ENCODE data around the gene TDRD12. TPM values are rescaled to one million over a fixed set of nuclear protein-coding genes. Genes with fewer than 3 reads are reported as not detected.
"Not testable (repeated sequence)": the region's sequence is repeated elsewhere in the genome, so short reads cannot be mapped to it uniquely, and the experiment has no call there.

TDRD12 gene
- total RNA-seq, 3 donors from 2014 or later (not counting 1 experiment from before 2014, with no cell fraction given), result 0.13 to 0.45 TPM; not detected in 1

- Histone ChIP-seq H3K9me3 (ENCODE audit: control insufficient read depth, insufficient read depth, low read length) (peaks cover 4% of the 10 kb centered on the region), H3K4me3 (ENCODE audit: low read length) (no peak overlapping the region), H3K27me3 (ENCODE audit: control insufficient read depth, insufficient read depth, low read length) (no peaks in the 10 kb centered on the region), H3K27ac (ENCODE audit: low read length) (no peak overlapping the region), H3K4me1 (ENCODE audit: control insufficient read depth, insufficient read depth, low read length) (no peaks in the 10 kb centered on the region), H3K36me3 (ENCODE audit: control insufficient read depth, insufficient read depth, low read length) (no peaks in the 10 kb centered on the region)
- peaks cover 12% of the 10 kb centered on the region for H3K36me3 Mint-ChIP-seq
- ATAC-seq (no peak), DNase-seq (no peak)
- 53% methylated on average over 3 of the region's 7 CpGs for WGBS (ENCODE audit: insufficient coverage)
- H3K27ac Mint-ChIP-seq, result no peak overlapping the region
- peaks cover 5 to 13% of the 10 kb centered on the region in 2 donors for H3K9me3 Mint-ChIP-seq
- intact Hi-C loops (cut with micrococcal nuclease), result no loop called here
- no peak overlapping the region for H3K4me3 Mint-ChIP-seq
- H3K27me3 Mint-ChIP-seq (ENCODE audit: low read depth in 2 of 2), result peaks cover 0 to 2% of the 10 kb centered on the region in 2 donors
- TF ChIP-seq CTCF (IDR thresholded peaks at IDR 0.05), result no peak
- no peaks in the 10 kb centered on the region for H3K4me1 Mint-ChIP-seq
Measured at GRCh38 chr19:32837531-32837930, 118.0 kb downstream of the TDRD12 start.

- Mint-ChIP-seq H3K9me3 (peaks cover 5 to 13% of the 10 kb centered on the region in 2 donors), H3K27ac (no peak overlapping the region), H3K4me1 (no peaks in the 10 kb centered on the region), H3K27me3 (ENCODE audit: low read depth in 2 of 2) (peaks cover 0 to 2% of the 10 kb centered on the region in 2 donors), H3K36me3 (peaks cover 12% of the 10 kb centered on the region), H3K4me3 (no peak overlapping the region)
- WGBS (ENCODE audit: insufficient coverage), result 86% methylated on average over 8 of the region's 8 CpGs
- no peak for TF ChIP-seq CTCF (IDR thresholded peaks at IDR 0.05)
- no peak overlapping the region for H3K27ac ChIP-seq (ENCODE audit: low read length)
- no peak overlapping the region for H3K4me3 ChIP-seq (ENCODE audit: low read length)
- no peak for ATAC-seq
- H3K36me3 ChIP-seq (ENCODE audit: control insufficient read depth, insufficient read depth, low read length), result no peaks in the 10 kb centered on the region
- H3K27me3 ChIP-seq (ENCODE audit: control insufficient read depth, insufficient read depth, low read length), result no peaks in the 10 kb centered on the region
- H3K9me3 ChIP-seq (ENCODE audit: control insufficient read depth, insufficient read depth, low read length), result peaks cover 4% of the 10 kb centered on the region
- no peaks in the 10 kb centered on the region for H3K4me1 ChIP-seq (ENCODE audit: control insufficient read depth, insufficient read depth, low read length)
- DNase-seq, result no peak
- intact Hi-C loops (cut with micrococcal nuclease), result no loop called here
Measured at GRCh38 chr19:32842061-32842460, 122.5 kb downstream of the TDRD12 start.

- TF ChIP-seq CTCF (IDR thresholded peaks at IDR 0.05), result no peak
Measured at GRCh38 chr19:32843716-32844245, 124.2 kb downstream of the TDRD12 start.

GRCh38 chr19:32848035-32848434 is 128.5 kb downstream of the TDRD12 start:
- H3K4me1 Mint-ChIP-seq; H3K27me3 Mint-ChIP-seq (ENCODE audit: low read depth in 2 of 2); H3K36me3 ChIP-seq (ENCODE audit: control insufficient read depth, insufficient read depth, low read length); H3K9me3 ChIP-seq (ENCODE audit: control insufficient read depth, insufficient read depth, low read length); ATAC-seq; H3K27ac ChIP-seq (ENCODE audit: low read length); intact Hi-C loops (cut with micrococcal nuclease); H3K36me3 Mint-ChIP-seq; H3K9me3 Mint-ChIP-seq; H3K4me3 ChIP-seq (ENCODE audit: low read length); DNase-seq; H3K4me3 Mint-ChIP-seq; H3K27ac Mint-ChIP-seq; H3K4me1 ChIP-seq (ENCODE audit: control insufficient read depth, insufficient read depth, low read length); H3K27me3 ChIP-seq (ENCODE audit: control insufficient read depth, insufficient read depth, low read length): not testable (repeated sequence)
- WGBS (ENCODE audit: insufficient coverage), result no CpG with 5 or more reads among the region's 2 CpGs

More at GRCh38 chr19:32843716-32844245, 124.2 kb downstream of the TDRD12 start:
- Histone ChIP-seq H3K9me3 (ENCODE audit: control insufficient read depth, insufficient read depth, low read length) (peaks cover 4% of the 10 kb centered on the region), H3K36me3 (ENCODE audit: control insufficient read depth, insufficient read depth, low read length) (no peaks in the 10 kb centered on the region), H3K4me3 (ENCODE audit: low read length) (no peak overlapping the region), H3K27ac (ENCODE audit: low read length) (no peak overlapping the region), H3K27me3 (ENCODE audit: control insufficient read depth, insufficient read depth, low read length) (no peaks in the 10 kb centered on the region), H3K4me1 (ENCODE audit: control insufficient read depth, insufficient read depth, low read length) (no peaks in the 10 kb centered on the region)
- 93% methylated on average over 19 of the region's 19 CpGs for WGBS (ENCODE audit: insufficient coverage)
- no peak overlapping the region for H3K27ac Mint-ChIP-seq
- H3K9me3 Mint-ChIP-seq, result peaks cover 5 to 16% of the 10 kb centered on the region in 2 donors
- ATAC-seq (no peak), DNase-seq (no peak)
- no peaks in the 10 kb centered on the region for H3K4me1 Mint-ChIP-seq
- H3K36me3 Mint-ChIP-seq, result peaks cover 12% of the 10 kb centered on the region
- H3K4me3 Mint-ChIP-seq, result no peak overlapping the region
- peaks cover 0 to 2% of the 10 kb centered on the region in 2 donors for H3K27me3 Mint-ChIP-seq (ENCODE audit: low read depth in 2 of 2)
- intact Hi-C loops (cut with micrococcal nuclease), result no loop called here
